GM12878 (cell line): ENCODE measurements around the gene MYO1E. TPM values are rescaled to one million over a fixed set of nuclear protein-coding genes. Genes with fewer than 3 reads are reported as not detected.

Experiments used
- ATAC-seq: fragments of 200-7000 bp; cut with Tn5 transposase; 3 replicates; pipeline ENCODE4 v1.9.1; 2020; ENCODE audit warnings: mild to moderate bottlenecking, moderate library complexity
- BruUV-seq: library from RNA; stranded (reverse); fragments of 400-500 nt; replicated peaks from 2 replicates; lab custom pipeline; 2021; lab: Mats Ljungman, UMichigan
- CTCF ChIA-PET: fragments of 300-600 bp; sonication (Branson Sonifier 250); formaldehyde crosslinking; extraction: SDS; loops from one replicate; lab custom pipeline; 2021; ENCODE audit warnings: inconsistent platforms; lab: Yijun Ruan, JAX
- POLR2A ChIA-PET: fragments of 350-600 bp; formaldehyde crosslinking; extraction: SDS; loops from one replicate; lab custom pipeline; 2021; ENCODE audit warnings: inconsistent platforms; lab: Charles Lee
- RAD21 ChIA-PET: fragments of 300-600 bp; sonication (Branson Sonifier 250); formaldehyde crosslinking; loops from one replicate; lab custom pipeline; 2023; ENCODE audit warnings: antibody characterized with exemption; ENCODE audit not compliant: unreplicated experiment; lab: Charles Lee
- SMC1A ChIA-PET: fragments of 300-600 bp; sonication (Branson Sonifier 250); formaldehyde crosslinking; loops from one replicate; lab custom pipeline; 2023; ENCODE audit not compliant: unreplicated experiment, uncharacterized antibody; lab: Charles Lee
- DNase-seq: peaks from one replicate; pipeline ENCODE4 v3.0.0-alpha.2; 2011; ENCODE audit warnings: low read depth, low spot score
- FAIRE-seq: peaks from 3 replicates; lab custom pipeline; 2011; peaks lifted over from hg19 to GRCh38; lab: Jason Lieb, UNC
- H2AFZ ChIP-seq: 2 replicates; pipeline ENCODE4 v1.6.0; 2011; ENCODE audit warnings: low read depth, low read length, control low read depth; ENCODE audit not compliant: control insufficient read depth
- H3K27ac ChIP-seq: 2 replicates; pipeline ENCODE4 v1.5.1; 2011; ENCODE audit warnings: control low read depth; ENCODE audit not compliant: control insufficient read depth, insufficient read depth
- H3K27me3 ChIP-seq, 2 experiments: replicated peaks in 1 of 2; 2 replicates each; pipeline versions ENCODE4 v1.6.0 to v1.6.1; 2011; ENCODE audit warnings: low read length in 1 of 2; ENCODE audit not compliant: control insufficient read depth in 2 of 2, insufficient read depth in 2 of 2
- H3K36me3 ChIP-seq, 2 experiments: 2 replicates each; pipeline ENCODE4 v1.5.1; 2011; ENCODE audit warnings: low read length in 1 of 2; ENCODE audit not compliant: control insufficient read depth in 2 of 2, insufficient read depth in 2 of 2
- H3K4me1 ChIP-seq: 2 replicates; pipeline ENCODE4 v1.6.1; 2011; ENCODE audit warnings: mild to moderate bottlenecking, low read length, moderate library complexity, mixed read lengths; ENCODE audit not compliant: control insufficient read depth, insufficient read depth
- H3K4me2 ChIP-seq: 2 replicates; pipeline ENCODE4 v1.6.0; 2011; ENCODE audit warnings: control low read depth; ENCODE audit not compliant: control insufficient read depth, insufficient read depth
- H3K4me3 ChIP-seq: fragments of 200-600 bp; sonication (generic); 2 replicates; pipeline ENCODE4 v1.5.1; 2016
- H3K79me2 ChIP-seq: 2 replicates; pipeline ENCODE4 v1.6.0; 2011; ENCODE audit warnings: low read length; ENCODE audit not compliant: control insufficient read depth, insufficient read depth
- H3K9ac ChIP-seq: 2 replicates; pipeline ENCODE4 v1.8.0; 2011; ENCODE audit warnings: low read length, control low read depth, mixed read lengths; ENCODE audit not compliant: control insufficient read depth, insufficient read depth
- H3K9me3 ChIP-seq: replicated peaks from 3 replicates; pipeline ENCODE4 v1.5.1; 2011; ENCODE audit warnings: mild to moderate bottlenecking, low read length; ENCODE audit not compliant: control insufficient read depth, insufficient read depth
- H4K20me1 ChIP-seq: 2 replicates; pipeline ENCODE4 v1.6.0; 2011; ENCODE audit not compliant: control insufficient read depth, insufficient read depth
- BHLHE40 ChIP-seq, 2 experiments: fragments of 450-650 bp in 1 of 2; IDR thresholded peaks; 2 replicates each; pipeline ENCODE4 v1.6.1; 2011 to 2017; ENCODE audit warnings: low read depth in 2 of 2, borderline replicate concordance in 1 of 2, improper control_type of control experiment in 1 of 2, low read length in 1 of 2, mild to moderate bottlenecking in 1 of 2
- DPF2 ChIP-seq: fragments of 450-650 bp; IDR thresholded peaks from 2 replicates; pipeline ENCODE4 v1.6.1; 2017; ENCODE audit warnings: mild to moderate bottlenecking
- EGR1 ChIP-seq, 2 experiments: IDR thresholded peaks; 1 replicate in 1 of 2; 2 replicates in 1 of 2; pipeline ENCODE4 v1.6.1; 2011 to 2012; ENCODE audit warnings: low read depth in 2 of 2, low read length in 2 of 2, borderline replicate concordance in 1 of 2, mild to moderate bottlenecking in 1 of 2, moderate library complexity in 1 of 2
- GABPA ChIP-seq: IDR thresholded peaks from 2 replicates; pipeline ENCODE4 v1.6.1; 2014; ENCODE audit warnings: antibody characterized with exemption, low read depth, mild to moderate bottlenecking, inconsistent platforms
- IKZF1 ChIP-seq: fragments of 450-650 bp; conservative IDR thresholded peaks from 2 replicates; pipeline ENCODE4 v1.6.1; 2017; ENCODE audit warnings: antibody characterized with exemption, mild to moderate bottlenecking
- IRF5 ChIP-seq: fragments of 450-650 bp; IDR thresholded peaks from 2 replicates; pipeline ENCODE4 v1.6.1; 2017; ENCODE audit warnings: borderline replicate concordance
- MYC ChIP-seq: IDR thresholded peaks from 2 replicates; pipeline ENCODE4 v1.6.1; 2011; ENCODE audit warnings: mild to moderate bottlenecking, low read length, moderate library complexity, inconsistent platforms; ENCODE audit not compliant: insufficient read depth, insufficient replicate concordance, insufficient read length, severe bottlenecking
- NBN ChIP-seq: fragments of 450-650 bp; IDR thresholded peaks from 2 replicates; pipeline ENCODE4 v1.6.1; 2016
- NFYB ChIP-seq: IDR thresholded peaks from 2 replicates; pipeline ENCODE4 v1.6.1; 2011; ENCODE audit warnings: low read depth, mild to moderate bottlenecking, low read length, improper control_type of control experiment, moderate library complexity; ENCODE audit not compliant: insufficient read depth
- PML ChIP-seq: IDR thresholded peaks from 2 replicates; pipeline ENCODE4 v1.6.1; 2012; ENCODE audit warnings: low read length, inconsistent platforms
- POU2F2 ChIP-seq: IDR thresholded peaks from 3 replicates; pipeline ENCODE4 v1.6.1; 2011; ENCODE audit warnings: low read depth, mild to moderate bottlenecking, low read length, borderline replicate concordance
- SUPT20H ChIP-seq: IDR thresholded peaks from 2 replicates; pipeline ENCODE4 v1.6.1; 2011; ENCODE audit warnings: low read depth, mild to moderate bottlenecking, low read length, moderate library complexity, borderline replicate concordance; ENCODE audit not compliant: control insufficient read depth
- TARDBP ChIP-seq: IDR thresholded peaks from 2 replicates; pipeline ENCODE4 v1.6.1; 2016; ENCODE audit warnings: borderline replicate concordance
- USF1 ChIP-seq: IDR thresholded peaks from 2 replicates; pipeline ENCODE4 v1.6.1; 2011; ENCODE audit warnings: borderline replicate concordance, low read depth, mild to moderate bottlenecking, moderate library complexity, mixed read lengths, low read length; ENCODE audit not compliant: insufficient read depth; ENCODE audit errors: extremely low read length
- ZBED1 ChIP-seq: IDR thresholded peaks from 2 replicates; pipeline ENCODE4 v1.6.1; 2016; ENCODE audit warnings: borderline replicate concordance
- ZNF384 ChIP-seq: IDR thresholded peaks from 2 replicates; pipeline ENCODE4 v1.6.1; 2012; ENCODE audit warnings: low read depth, mild to moderate bottlenecking, low read length, improper control_type of control experiment, borderline replicate concordance
- WGBS: methylation state at CpG from one replicate; pipeline ENCODE4 v1.1.6; 2016; ENCODE audit warnings: low lambda C conversion rate; ENCODE audit not compliant: insufficient replicate concordance, insufficient coverage; ENCODE audit errors: missing lambda C conversion rate; 5-methylcytosine and 5-hydroxymethylcytosine counted together
- in situ Hi-C: fragments of 300-500 bp; cut with MboI; formaldehyde crosslinking; loops from 9 replicates; pipeline ENCODE4 v1.14.3; 2018; ENCODE audit warnings: mixed read lengths
- intact Hi-C: fragments of 100-400 bp; cut with micrococcal nuclease; formaldehyde crosslinking; loops from one replicate; pipeline ENCODE4 v1.14.2; 2022; ENCODE audit not compliant: unreplicated experiment
- polyA plus RNA-seq, 11 experiments: library from polyadenylated mRNA; depleted of rRNA in 4 of 11; unstranded in 6 of 11; stranded (reverse) in 5 of 11; fragments of >200 nt; fragmentation: Nextera tagmentation in 4 of 11; fragmentation: Illumina TruSeq in 1 of 11; extraction: Ambion mirVana in 4 of 11; extraction: Trizol in 1 of 11; gene quantifications; 1 replicate in 1 of 11; 2 replicates in 10 of 11; pipeline versions ENCODE4 v1.2.1 to v1.2.3, GENCODE V29; 2011 to 2016; ENCODE audit warnings: inconsistent platforms in 2 of 11, missing spikeins in 2 of 11, low read depth in 1 of 11
- total RNA-seq, 4 experiments: library from RNA; depleted of rRNA in 3 of 4; stranded (reverse); fragments of >200 nt in 3 of 4; fragmentation: Illumina TruSeq in 1 of 4; extraction: Trizol in 1 of 4; gene quantifications; 2 replicates each; pipeline versions ENCODE4 v1.2.1 to v1.2.3, GENCODE V29; 2013 to 2021

Gene MYO1E
- total and polyA plus RNA-seq, 10 of the 15 experiments (the other 5 are each of a cell fraction or from before 2014, with no cell fraction given): 10.3 to 266 (median 64.9) TPM

GRCh38 chr15:59227021-59227420 is 145.7 kb downstream of the MYO1E start:
- no peak for TF ChIP-seq USF1
- TF ChIP-seq IKZF1: no peak
- no peak for TF ChIP-seq IRF5
- TF ChIP-seq TARDBP: no peak
- TF ChIP-seq DPF2: no peak
- TF ChIP-seq ZNF384: no peak
- no peak for TF ChIP-seq EGR1 (IDR thresholded peaks at IDR 0.05; ENCODE audit: borderline replicate concordance in 1 of 2, low read depth in 2 of 2, low read length in 2 of 2)
- TF ChIP-seq ZBED1: no peak
- TF ChIP-seq SUPT20H: no peak
- TF ChIP-seq POU2F2: no peak
- no peak for TF ChIP-seq NBN
- no peak for TF ChIP-seq BHLHE40 (IDR thresholded peaks at IDR 0.05; ENCODE audit: borderline replicate concordance in 1 of 2, low read depth in 2 of 2, low read length in 1 of 2)
- no peak for TF ChIP-seq GABPA
- TF ChIP-seq MYC: no peak
- TF ChIP-seq NFYB: no peak
- TF ChIP-seq PML: no peak
- in situ Hi-C loops: no loop called here
- H3K36me3 ChIP-seq: peaks cover 25 to 44% of the 10 kb centered on the region in 2 experiments
- POLR2A ChIA-PET: no interaction called here
- no peak overlapping the region for H3K4me2 ChIP-seq
- no peak overlapping the region for H3K4me3 ChIP-seq
- H4K20me1 ChIP-seq: no peaks in the 10 kb centered on the region
- no TSS peak for BruUV-seq
- ATAC-seq: no peak
- no peak for FAIRE-seq
- no peak overlapping the region for H3K9ac ChIP-seq
- no peak for DNase-seq
- H3K4me1 ChIP-seq: no peaks in the 10 kb centered on the region
- WGBS: 89% methylated on average over 4 of the region's 4 CpGs
- H3K27me3 ChIP-seq: no peaks in the 10 kb centered on the region
- SMC1A ChIA-PET: interaction anchor here (0.8 kb wide), 1 partner anchor 258 kb away, joined by 3 read pairs; no protein-coding TSS in a partner anchor
- H3K9me3 ChIP-seq: no peaks in the 10 kb centered on the region
- RAD21 ChIA-PET: no interaction called here
- CTCF ChIA-PET: no interaction called here
- intact Hi-C loops: no loop called here
- no peaks in the 10 kb centered on the region for H3K79me2 ChIP-seq
- H2AFZ ChIP-seq: no peak overlapping the region
- H3K27ac ChIP-seq: no peak overlapping the region
